Activated naive CD4-positive, alpha-beta T cell treated with anti-CD3 and anti-CD28 coated beads, Interleukin-2, amount 50 U/mL, for 24 hours (primary cell): ENCODE data around the gene NACAD.
A peak's percentile ranks its signal among the peaks of the same experiment; 100 is the strongest.
"Not testable (repeated sequence)": the region's sequence is repeated elsewhere in the genome, so short reads cannot be mapped to it uniquely, and the experiment has no call there.

Experiments
- H3K27ac Mint-ChIP-seq: one replicate; pipeline ENCODE4 v1.8.0; 2021; ENCODE audit warnings: mild to moderate bottlenecking, mixed read lengths
- H3K27me3 Mint-ChIP-seq: one replicate; pipeline ENCODE4 v1.8.0; 2021; ENCODE audit warnings: mixed read lengths
- H3K36me3 Mint-ChIP-seq: one replicate; pipeline ENCODE4 v1.8.0; 2021; ENCODE audit warnings: mixed read lengths
- H3K4me1 Mint-ChIP-seq: one replicate; pipeline ENCODE4 v1.8.0; 2021; ENCODE audit warnings: mixed read lengths
- H3K4me3 Mint-ChIP-seq: one replicate; pipeline ENCODE4 v1.8.0; 2021; ENCODE audit warnings: mild to moderate bottlenecking, mixed read lengths
- H3K9me3 Mint-ChIP-seq: one replicate; pipeline ENCODE4 v1.8.0; 2021; ENCODE audit warnings: mixed read lengths

Gene NACAD

GRCh38 chr7:45035371-45035770, 53.4 kb downstream of the NACAD start:
- Mint-ChIP-seq H3K36me3 (peaks cover 8% of the 10 kb centered on the region), H3K9me3 (no peaks in the 10 kb centered on the region), H3K4me1 (peaks cover 79% of the 10 kb centered on the region), H3K4me3 (no peak overlapping the region), H3K27ac (peak overlapping the region; percentile 96), H3K27me3 (no peaks in the 10 kb centered on the region)

DNA sequence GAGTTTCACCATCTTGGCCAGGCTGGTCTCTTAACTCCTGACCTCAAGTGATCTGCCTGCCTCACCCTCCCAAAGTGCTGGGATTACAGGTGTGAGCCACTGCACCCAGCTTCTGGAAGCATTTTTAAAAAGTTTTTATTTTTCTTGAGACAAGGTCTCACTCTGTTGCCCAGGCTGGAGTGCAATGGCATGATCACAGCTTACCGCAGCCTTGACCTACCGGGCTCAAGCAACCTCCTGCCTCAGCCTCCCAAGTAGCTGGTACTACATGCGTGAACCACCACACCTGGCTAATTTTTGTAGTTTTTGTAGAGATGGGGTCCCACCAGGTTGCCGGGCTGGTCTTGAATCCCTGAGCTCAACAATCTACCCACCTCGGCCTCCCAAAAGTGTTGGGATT, 54.1 kb downstream of the NACAD start:
- not testable (repeated sequence) for H3K27me3 Mint-ChIP-seq, H3K36me3 Mint-ChIP-seq, H3K4me3 Mint-ChIP-seq, H3K9me3 Mint-ChIP-seq
- Mint-ChIP-seq H3K4me1 (peaks cover 82% of the 10 kb centered on the region), H3K27ac (peak overlapping the region; percentile 54)

DNA sequence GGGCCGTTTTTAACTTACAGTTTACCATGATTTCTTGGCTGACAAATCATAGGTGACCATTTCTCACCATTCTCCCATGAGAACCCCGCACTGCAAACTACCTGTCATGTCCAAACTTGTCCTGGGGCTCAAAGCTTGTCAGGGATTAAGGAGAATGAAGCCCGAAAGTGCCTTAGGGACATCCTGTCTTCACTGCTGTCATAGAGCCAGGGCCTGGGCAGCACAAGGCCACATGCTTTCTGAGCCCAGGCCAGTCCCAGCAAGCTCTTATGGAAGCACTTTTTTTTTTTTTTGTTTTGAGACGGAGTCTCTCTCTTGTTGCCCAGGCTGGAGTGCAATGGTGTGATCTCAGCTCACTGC, 54.9 kb downstream of the NACAD start:
- no peaks in the 10 kb centered on the region for H3K27me3 Mint-ChIP-seq
- peak overlapping the region; percentile 92 for H3K27ac Mint-ChIP-seq
- H3K4me3 Mint-ChIP-seq = no peak overlapping the region
- peaks cover 84% of the 10 kb centered on the region for H3K4me1 Mint-ChIP-seq
- peaks cover 3% of the 10 kb centered on the region for H3K36me3 Mint-ChIP-seq
- no peaks in the 10 kb centered on the region for H3K9me3 Mint-ChIP-seq

- Mint-ChIP-seq H3K4me3 (peak overlapping the region; percentile 54), H3K4me1 (peaks cover 84% of the 10 kb centered on the region), H3K27me3 (no peaks in the 10 kb centered on the region), H3K9me3 (no peaks in the 10 kb centered on the region), H3K36me3 (no peaks in the 10 kb centered on the region), H3K27ac (peak overlapping the region; percentile 92)
These were observed 55.4 kb downstream of the NACAD start for GRCh38 chr7:45033261-45033930.

DNA sequence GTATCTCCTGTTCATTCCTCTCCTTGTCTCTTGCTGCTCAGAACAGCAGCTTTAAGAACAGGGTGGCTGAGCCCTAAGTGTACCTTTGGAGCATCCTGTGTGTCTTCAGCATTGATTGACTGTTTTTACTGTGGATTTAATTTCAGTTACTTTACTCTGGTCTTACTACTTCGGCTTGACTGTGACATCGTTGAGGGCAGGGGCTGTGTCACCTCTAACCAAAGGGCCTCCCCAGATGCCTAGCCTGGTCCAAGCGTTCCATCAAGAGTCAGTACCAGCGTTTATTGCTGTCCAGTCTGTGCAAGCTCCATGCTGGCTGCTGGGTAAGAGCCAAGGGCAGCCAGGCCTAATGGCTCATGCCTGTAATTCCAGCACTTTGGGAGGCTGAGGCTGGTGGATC, 56.3 kb downstream of the NACAD start:
- peaks cover 83% of the 10 kb centered on the region for H3K4me1 Mint-ChIP-seq
- H3K27ac Mint-ChIP-seq = peak overlapping the region; percentile 92
- no peaks in the 10 kb centered on the region for H3K9me3 Mint-ChIP-seq
- H3K4me3 Mint-ChIP-seq = peak overlapping the region; percentile 30
- H3K36me3 Mint-ChIP-seq = no peaks in the 10 kb centered on the region
- H3K27me3 Mint-ChIP-seq = no peaks in the 10 kb centered on the region

GRCh38 chr7:45031829-45032228, 56.9 kb downstream of the NACAD start:
- H3K4me1 Mint-ChIP-seq = peaks cover 85% of the 10 kb centered on the region
- no peaks in the 10 kb centered on the region for H3K36me3 Mint-ChIP-seq
- no peaks in the 10 kb centered on the region for H3K9me3 Mint-ChIP-seq
- no peaks in the 10 kb centered on the region for H3K27me3 Mint-ChIP-seq
- H3K4me3 Mint-ChIP-seq = peak overlapping the region; percentile 36
- peak overlapping the region; percentile 92 for H3K27ac Mint-ChIP-seq
